Right hindlimb (tissue), 1 donor: ENCODE measurements around the gene SLX4IP.

ENCODE experiments used
- DNase-seq: peaks from one replicate; pipeline ENCODE4 v3.0.0-alpha.2; 2018

Gene SLX4IP

DNA sequence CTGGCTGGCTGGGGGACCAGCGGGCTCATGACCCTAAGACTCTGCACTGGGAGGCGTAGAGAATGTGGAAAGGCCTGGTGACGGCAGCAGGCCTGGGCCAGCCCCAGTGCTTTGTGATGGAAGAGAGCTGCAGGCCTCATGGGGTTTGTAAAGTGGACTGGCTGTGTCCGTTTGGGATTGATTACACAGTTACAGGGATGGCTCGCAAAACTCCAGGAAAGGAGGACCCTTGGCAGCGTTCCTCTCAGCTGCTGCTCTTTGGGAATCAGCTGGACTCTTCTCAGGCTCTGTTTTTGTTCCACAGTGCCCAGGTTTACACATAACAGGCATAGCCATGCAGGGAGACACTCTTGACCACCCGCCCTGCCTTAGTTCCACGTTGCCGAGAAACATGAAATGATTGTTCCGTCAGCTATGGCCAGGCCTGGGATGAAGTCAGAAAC, 89.0 kb downstream of the SLX4IP start:
- DNase-seq: peak; percentile 76

DNA sequence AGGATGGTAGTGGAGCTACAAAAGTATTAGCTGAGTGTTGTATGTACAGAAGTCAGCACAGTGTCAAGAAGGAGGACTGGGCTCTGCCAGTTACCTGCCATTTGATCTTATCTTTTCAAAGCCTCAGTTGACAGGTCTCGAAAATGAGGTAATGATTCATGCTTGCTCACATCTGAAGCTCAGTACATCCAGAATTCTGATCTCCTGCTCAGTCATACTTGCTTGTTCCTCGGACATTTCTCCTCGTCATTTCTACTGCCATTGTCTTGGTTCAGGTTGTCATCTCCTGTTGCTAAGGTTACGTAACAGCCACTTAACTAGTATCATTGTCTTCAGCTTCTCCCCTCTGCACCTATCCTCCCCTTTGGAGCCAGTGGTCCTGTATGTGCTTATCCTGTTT, 89.5 kb downstream of the SLX4IP start:
- no peak for DNase-seq

DNA sequence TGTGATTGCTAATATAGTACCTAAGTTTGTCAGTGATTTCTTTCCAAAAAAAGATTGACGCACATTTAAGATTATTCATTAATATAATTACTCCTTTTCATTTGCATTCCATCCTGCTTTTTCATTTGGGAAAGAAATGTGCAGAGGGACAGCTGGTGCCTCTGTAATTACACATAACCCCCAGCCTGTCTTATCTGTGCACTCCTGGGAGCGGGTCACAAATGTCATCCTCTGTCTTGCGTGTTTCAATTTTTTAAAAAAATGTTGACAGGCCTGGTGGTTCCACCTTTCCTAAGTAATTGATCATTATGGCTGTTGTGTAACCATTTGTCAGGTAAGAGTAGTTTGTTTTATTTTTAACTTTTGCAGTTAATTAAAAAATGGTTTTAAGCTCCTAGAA, 92.7 kb downstream of the SLX4IP start:
- no peak for DNase-seq

DNA sequence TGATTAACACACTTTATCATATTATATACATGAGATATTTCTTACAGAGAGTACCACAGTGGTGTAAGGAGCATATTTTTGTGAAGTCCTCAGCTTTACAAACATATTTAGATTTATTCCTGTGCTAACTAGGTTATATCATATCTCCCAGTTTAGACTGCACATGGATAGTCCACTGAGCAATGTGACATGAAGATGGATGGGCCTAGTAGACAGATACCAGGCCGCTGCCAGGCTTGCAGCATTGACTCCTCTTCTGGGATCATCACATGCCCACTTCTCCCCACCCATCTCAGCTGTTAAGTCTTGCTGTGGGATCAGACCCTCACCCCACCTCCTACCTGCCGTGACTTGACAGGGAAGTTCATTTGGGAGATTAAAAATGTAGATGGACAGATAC, 95.8 kb downstream of the SLX4IP start:
- DNase-seq: no peak

DNA sequence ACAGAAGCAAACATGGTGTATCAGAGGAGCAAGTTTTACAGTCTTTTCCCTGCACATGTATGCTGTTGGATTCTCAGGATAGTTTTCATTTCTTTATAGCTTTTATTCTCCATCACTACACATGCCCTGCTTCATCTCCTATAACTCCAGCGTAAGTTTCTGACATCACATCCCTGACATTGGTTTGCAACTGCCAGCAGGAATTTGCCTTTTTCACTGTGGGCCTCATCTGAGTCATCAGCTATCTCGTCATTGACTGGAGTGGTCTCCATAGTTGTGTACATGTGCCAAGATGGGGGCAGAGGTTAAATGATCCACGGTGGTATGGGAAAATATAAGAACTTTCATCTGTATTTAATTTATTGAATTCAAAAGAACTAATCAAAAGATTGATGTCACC, 96.7 kb downstream of the SLX4IP start:
- DNase-seq: no peak

DNA sequence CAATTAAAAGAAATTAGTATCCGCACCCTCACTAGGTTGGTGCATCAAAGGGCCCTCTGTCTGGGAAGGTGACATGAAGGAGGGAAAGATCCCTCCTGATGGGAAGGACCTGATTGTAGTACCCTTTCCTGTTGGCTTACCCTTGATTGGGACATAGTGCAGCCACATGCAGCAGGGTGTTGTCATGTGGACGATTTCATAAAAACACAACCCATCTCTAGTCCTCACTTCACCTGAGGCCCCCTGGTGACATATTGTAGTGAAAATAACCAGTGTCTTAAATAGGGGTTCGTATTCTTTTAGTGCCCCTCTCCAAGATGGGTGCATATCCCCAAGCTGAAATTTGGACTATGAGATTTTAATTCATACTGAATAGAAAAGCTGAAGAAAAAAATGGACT, 97.3 kb downstream of the SLX4IP start:
- DNase-seq: no peak

DNA sequence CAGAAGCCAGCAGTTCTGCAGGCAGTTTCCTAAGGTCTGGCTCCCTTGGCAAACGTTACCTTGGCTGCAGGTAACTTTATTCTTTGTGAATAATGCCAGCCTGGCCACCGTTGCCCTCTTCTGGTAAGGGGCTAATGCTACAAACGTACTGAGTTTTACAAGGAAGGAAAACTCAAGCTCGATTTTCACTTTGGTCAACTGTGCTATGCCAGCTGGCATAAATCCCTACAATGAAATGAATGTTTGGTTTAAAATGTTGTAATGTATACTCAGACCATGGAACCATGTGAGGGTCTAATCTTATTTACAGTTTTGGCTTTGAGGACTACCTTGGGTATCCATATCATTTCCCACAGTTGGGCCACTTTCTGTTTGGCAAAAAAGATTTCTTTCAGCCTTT, 101.4 kb downstream of the SLX4IP start:
- DNase-seq: peak; percentile 33

DNA sequence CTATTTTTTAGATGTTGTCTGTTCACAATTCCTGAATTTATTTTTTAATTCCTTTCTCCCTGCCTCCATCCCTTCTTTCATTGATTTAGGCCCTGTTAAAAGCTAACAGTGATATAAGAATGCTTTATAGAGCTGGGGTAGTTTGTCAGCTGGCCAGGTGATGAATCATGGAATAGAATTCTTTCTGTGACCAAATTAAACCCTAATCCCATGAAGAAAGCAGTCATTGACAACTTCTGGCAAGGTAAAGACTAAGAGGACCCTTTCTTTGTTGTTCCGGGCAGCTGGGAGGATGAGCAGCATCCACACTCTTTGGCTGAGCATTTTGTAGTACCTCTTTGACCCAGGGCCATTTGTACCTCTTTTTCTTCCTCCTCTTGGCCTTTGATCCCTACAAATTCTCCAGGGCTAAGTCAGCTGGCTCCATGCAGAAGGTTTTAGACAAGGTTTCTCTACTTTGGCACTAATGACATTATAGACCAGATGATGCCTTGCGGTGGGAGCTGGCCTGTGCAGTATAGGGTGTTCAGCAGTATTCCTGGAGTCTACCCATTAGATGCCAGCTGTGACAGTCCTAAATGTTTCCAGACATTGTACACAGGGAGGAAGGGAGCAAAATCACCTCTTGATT, 102.9 kb downstream of the SLX4IP start:
- no peak for DNase-seq

DNA sequence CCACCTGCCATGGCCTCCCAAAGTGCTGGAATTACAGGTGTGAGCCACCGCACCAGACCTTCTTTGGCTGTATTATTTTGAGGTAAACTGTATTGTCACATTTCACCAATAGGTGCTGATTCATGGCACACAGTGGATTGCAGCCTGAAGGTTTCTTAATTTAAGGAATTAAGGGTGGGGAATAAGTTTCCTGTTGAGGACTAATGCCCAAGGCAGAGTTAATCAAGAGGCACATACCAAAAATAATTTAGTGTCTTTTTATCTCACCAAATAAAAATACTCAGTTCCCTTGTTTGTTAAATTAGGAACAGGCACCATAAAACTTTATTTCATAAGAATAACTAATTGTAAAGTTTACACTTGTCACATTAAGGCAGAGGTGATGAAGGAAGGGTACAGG, 103.7 kb downstream of the SLX4IP start:
- DNase-seq: no peak

DNA sequence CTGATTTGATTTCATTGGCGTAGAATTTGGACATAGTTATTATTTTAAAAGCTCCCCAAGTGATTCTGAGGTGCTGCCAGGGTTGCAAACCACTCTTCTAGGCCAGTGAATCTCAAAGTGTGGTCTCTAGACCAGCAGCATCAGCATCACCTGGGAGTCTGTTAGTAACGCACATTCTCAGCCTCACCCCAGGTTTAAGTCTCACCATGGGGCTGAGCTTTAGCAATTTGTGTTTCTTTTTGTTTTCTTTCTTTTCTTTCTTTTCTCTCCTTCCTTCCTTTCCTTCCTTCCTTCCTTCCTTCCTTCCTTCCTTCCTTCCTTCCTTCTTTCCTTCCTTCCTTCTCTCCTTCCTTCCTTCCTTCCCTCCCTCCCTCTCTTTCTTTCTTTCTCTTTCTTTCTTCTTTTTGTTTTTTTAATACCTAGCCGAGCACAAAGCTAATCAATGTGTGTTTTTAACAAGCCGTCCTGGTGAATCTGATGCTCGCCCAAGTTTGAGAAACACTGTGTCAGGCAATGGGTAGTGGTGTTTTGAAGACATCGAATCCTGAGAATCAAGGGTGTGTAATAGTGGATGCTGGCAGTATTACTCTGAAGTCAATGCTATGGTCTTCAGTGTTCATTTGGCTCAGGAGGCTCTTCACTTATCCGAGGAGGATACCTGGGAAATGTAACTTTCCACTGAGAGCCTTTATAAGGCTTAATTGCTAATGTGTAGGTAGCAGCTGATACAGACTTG, 104.9 kb downstream of the SLX4IP start:
- no peak for DNase-seq

DNA sequence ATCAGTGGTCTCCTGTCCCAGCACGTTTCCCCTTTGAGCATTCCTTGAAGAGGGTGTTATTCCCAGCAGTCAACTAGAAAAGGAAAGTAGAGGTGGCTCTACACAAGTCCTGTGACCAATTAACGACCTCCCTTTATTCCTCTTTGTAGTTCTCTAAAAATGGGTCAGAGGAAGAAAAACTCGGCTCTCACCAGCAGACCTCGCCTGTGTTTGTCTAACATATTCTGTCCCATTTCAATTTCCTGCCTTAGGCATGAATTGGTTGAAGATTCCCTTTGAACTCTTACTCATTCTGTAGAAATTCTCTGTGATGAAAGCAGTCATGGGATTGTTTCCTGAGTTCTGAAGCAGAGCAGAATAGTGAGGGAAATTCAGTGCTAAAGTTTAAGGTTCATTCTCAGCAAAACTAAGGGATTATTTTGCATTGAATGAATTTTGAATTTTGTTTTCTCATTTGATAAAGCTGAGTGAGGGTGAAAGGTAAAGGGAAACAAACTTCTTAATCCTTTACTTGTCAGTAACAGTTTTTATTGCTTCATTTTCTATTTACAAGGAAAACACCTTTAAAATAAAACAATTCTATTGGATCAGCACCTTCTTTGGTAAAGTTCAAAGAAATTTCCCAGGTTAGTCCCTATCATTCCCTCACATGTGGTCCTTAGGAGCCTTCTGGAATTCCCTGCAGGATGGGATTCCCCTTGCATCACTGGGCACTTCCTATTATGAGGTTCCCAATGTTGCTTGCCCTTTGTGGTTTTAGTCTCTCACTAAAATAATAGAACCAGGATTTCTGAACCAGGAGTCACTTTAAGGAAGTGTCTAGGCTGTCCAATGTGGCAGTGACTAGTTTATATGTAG, 105.8 kb downstream of the SLX4IP start:
- DNase-seq: no peak

DNA sequence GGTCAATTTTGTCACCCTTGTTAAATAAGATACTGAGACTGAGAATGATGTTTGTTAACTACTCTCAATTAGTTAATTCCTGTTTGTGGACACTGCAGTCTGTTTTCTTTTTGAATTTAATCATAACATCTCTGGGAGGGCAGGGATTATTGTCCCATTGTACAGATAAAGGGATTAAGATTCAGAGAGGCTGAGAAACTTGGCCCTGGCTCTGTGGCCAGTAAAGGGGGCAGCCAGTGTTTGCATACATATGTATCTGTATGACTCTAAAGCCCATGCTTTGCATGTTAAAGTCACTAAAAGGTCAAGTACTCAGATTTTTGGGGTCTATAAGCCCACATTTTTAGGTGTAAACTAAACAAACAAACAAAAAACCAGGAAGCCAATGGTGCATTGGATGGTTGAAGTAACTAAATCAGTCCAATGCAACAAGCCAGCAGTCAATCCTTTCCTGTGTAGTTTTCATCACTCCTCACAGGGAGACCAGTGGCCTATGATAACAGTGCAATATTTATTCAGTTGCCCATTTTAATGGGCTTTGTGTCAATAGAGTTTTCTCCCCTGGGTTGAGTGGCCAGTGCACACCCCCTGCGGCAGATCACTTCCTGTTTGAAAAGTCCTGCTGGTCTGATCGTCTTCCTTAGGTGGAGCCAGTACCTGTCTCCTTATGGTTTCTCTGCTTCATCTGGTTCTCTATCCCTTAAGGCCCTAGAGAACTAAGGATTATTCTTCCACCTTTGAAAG, 106.7 kb downstream of the SLX4IP start:
- no peak for DNase-seq

DNA sequence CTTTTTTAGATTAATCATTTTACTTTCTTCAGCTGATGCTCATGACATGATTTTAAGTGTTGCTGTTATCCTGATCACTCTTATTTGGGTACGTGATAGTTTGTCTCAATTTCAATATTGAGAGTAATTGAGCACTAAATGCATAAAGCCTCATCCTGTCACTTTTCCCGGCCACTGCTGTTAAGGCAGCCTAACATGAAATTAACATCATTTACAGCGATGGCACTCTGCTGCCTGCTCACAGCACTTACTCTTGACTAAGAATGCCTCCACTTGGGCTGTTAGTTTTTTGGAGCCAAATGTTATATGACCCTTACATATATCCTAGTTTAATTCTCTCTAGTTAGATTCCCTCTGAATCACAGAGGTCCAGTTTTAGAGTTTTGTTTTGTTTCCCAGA, 107.3 kb downstream of the SLX4IP start:
- DNase-seq: no peak

DNA sequence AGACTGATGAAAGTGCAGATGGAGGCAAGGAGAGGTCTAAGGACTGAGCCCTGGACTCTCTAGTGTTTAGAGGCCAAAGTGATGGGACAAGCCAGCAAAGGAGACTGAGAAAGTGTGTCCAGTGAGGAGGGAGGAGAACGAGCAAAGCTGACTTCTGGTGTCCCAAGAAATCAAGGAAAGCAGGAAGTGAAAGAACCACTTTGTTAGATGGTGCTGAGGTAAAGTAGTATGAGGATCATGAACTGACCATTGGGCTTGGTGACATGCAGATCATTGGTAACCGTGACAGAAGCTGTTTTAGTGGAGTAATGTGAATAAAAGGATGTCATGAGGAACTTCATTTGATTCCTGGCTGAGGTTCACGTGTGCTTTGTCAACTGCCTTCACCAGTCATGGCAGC, 108.4 kb downstream of the SLX4IP start:
- DNase-seq: no peak

DNA sequence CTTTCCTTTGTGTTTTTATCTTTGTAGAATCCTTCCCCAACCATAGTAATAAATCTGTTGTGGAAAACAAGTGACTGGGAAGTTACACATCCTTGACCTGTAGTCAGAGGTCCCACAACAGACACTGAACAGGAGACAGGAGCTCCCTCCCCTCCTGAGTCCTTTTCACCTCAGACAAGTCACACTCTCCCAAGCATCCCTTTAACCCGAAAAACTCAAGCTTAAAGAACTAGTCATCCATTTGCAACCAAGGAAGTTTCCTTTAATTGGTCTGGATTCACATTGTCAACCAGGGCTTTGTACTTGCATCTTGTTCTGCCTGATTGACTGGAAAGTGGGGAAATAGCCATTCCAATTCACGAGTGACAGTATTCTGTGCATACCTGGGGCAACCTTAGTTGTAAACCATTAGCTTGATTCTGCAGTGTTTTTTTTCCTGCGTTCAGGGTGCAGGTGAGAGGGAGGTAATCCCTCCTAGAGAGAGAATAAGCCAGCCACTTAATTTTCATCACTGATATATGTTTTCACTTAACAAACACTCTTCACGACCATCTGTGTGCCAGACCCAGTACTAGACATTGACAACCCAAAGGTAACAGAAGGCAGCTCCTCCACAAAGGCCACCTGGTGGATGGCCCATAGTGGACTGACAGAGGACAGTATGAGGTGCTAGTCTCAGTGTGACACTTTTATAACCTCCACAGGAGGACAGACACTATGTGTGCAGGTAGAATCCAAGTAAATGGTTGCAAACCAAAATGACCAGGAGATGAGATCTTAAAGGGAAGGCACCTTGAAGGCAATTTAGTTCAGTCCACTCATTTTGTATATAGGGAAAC, 112.4 kb downstream of the SLX4IP start:
- no peak for DNase-seq

DNA sequence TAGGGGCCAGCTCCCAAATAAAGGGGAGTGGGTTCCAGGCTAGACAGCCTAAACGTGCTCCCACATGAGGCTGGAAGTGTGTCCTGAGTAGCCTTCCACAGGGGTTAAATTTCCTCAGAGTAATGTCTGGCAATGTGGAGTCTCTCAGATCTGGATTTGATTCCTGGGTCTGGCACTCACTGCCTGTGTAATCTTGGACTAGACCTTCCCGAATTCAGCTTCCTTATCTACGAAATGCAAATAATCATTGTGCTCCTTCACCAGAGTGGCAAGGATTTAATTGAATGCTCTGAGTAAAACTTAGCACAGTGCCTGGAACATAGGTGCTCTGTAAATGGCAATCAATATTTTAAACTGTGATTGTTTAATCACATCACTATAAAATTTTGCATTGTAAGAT, 114.4 kb downstream of the SLX4IP start:
- no peak for DNase-seq

DNA sequence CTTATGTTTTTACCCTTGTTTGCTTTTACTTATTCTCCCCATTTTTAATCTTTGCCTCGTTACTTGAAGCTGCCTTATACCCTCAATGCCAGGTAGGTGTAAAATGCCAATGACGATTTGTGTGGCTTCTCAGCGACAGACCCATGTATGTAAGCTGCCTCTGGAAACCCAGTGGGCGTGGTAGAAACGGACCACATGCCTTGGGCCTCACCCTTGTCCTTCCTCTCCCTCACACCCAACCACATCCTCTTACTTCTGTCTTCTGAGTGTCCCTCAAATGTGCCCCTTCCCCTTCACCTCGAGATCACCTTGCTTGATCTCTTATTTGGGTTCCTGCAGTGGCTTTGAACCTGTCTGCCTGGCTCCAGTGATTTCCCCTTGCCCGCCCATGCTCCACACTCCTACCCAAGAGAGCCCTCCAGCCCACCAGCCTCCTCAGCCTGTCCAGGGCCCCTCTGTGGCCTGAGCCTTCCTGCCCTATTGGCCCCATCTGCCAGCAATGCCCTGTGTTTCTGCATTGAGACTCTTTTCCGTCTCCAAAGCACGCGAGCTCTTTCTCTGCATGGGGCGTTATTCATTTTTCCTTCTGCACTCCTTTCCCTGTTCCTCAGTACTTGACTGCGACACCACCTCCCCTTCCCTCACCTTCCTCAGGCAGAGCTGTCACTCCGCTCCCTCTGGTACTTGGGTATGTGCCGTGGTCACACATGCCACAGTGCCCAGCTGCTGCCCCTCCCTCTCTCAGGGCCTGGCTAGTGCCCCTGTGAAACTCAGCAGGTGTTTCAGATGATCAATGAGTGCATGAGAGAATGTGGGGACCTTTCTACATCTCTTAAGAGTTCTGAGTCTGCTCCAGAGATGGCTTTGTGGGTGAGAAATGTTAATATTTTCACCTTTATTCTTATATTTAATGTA, 115.4 kb downstream of the SLX4IP start:
- no peak for DNase-seq

DNA sequence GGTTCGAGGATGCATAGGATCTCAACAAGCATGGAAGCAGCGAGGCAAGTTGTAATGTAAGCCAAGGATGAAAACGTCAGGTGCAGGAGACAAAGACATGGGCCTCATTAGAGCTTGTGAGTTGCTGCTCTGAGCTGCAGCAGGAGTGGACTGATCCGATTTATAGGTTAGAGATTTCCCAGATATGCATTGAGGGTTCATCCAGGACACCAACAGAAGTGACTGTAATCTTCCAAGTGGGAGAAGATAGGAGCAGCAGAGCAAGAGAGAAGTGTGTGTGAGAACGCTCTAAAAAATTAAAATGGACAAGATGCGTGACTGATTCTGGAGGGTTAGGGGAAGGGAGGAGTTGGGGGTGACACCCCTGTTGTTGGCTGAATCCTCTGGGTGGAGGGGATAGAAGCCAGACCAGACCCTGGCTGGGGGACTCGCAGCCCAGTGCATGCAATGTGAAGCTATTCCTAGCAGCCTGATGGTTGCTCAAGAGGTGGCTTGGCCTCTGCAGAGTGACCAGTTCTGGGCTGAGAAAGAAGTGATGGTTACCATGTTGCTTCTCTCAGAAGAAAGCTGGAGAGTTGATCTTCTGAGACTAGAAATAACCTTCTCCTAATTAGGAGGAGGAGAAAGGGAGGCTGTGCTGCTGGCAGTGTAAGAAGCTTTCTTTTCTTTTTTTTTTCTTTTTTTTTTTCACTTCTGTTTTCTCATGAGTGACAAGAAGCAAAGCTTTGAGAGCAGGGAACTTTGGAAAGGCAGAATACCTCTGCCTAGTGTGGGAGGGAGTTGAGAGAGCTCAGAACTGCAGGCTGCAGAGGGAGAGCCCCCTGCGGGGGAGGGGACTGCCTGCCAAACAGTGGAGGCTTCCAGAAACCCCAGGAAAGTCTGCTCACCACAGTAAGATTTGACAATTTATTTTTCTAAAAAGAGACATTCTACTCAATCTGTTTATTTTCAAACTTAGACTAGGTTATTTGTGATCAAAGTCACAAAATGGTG, 116.9 kb downstream of the SLX4IP start:
- DNase-seq: no peak

DNA sequence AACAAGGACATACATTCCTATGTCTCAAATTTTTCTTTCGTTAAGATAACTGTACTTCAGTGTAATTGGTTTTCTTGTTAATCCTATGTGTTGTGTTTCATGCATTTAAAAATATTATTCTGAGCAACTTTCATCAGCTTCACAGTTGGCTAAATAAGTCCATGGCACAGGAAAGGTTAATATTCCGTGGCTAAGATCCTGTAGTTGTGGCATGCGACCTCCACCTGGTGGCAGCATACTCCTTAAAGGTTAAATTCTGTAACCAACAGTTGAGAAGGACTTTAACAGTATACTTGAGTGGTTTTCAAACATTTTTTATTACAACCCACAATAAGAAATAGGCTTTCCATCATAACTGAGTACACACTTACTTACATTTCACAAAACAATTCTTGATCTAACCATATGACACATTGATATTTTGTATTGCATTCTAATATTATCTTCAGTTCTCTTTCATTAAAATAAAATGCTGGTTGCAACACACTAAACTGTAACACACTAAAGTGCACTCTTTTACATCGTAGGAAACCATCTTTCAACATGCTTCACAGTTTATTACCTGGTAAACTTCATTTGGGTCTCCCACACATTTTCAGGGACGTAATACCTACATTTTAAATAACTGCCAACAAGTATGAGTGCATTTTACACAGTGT, 118.3 kb downstream of the SLX4IP start:
- peak; percentile 72 for DNase-seq
